H1 (cell line): ENCODE results near the gene RANGRF. TPM values are rescaled to one million over a fixed set of nuclear protein-coding genes. Genes with fewer than 3 reads are reported as not detected.
A peak's percentile ranks its signal among the peaks of the same experiment; 100 is the strongest.

Experiments
- CTCF ChIA-PET: fragments of 300-600 bp; sonication (Branson Sonifier 250); formaldehyde crosslinking; loops from one replicate; lab custom pipeline; 2021; ENCODE audit not compliant: partially characterized antibody; lab: Charles Lee
- POLR2A ChIA-PET: fragments of 300-600 bp; sonication (Branson Sonifier 250); formaldehyde crosslinking; loops from one replicate; lab custom pipeline; 2021; ENCODE audit warnings: inconsistent platforms; ENCODE audit not compliant: partially characterized antibody; lab: Charles Lee
- DNase-seq, 2 experiments: peaks; one replicate each; pipeline versions ENCODE4 v3.0.0 to v3.0.0-alpha.2; 2010 to 2022; ENCODE audit warnings: low spot score in 2 of 2, low read depth in 1 of 2, mixed read lengths in 1 of 2
- FAIRE-seq: peaks from 2 replicates; lab custom pipeline; 2011; peaks lifted over from hg19 to GRCh38; lab: Jason Lieb, UNC
- H2AFZ ChIP-seq: 2 replicates; pipeline ENCODE4 v1.8.1; 2012; ENCODE audit warnings: low read length, inconsistent platforms
- H2AK5ac ChIP-seq: 2 replicates; pipeline ENCODE4 v1.6.1; 2013; ENCODE audit warnings: low read depth, low read length
- H2BK120ac ChIP-seq: replicated peaks from 2 replicates; pipeline ENCODE3; 2013; ENCODE audit warnings: low read depth, low read length, inconsistent platforms
- H2BK12ac ChIP-seq: 2 replicates; pipeline ENCODE4 v1.6.1; 2013; ENCODE audit warnings: low read depth, low read length
- H2BK15ac ChIP-seq: 2 replicates; pipeline ENCODE4 v1.6.1; 2013; ENCODE audit warnings: low read length
- H2BK20ac ChIP-seq: 2 replicates; pipeline ENCODE4 v1.6.1; 2013; ENCODE audit warnings: low read length
- H2BK5ac ChIP-seq: 2 replicates; pipeline ENCODE4 v1.6.1; 2013; ENCODE audit warnings: low read depth, low read length
- H3K14ac ChIP-seq: 2 replicates; pipeline ENCODE4 v1.6.1; 2013; ENCODE audit warnings: inconsistent platforms; ENCODE audit not compliant: insufficient read length
- H3K18ac ChIP-seq: 2 replicates; pipeline ENCODE4 v1.6.1; 2013; ENCODE audit warnings: low read length; ENCODE audit errors: extremely low read depth
- H3K23ac ChIP-seq: 2 replicates; pipeline ENCODE4 v1.6.1; 2013; ENCODE audit warnings: inconsistent platforms; ENCODE audit not compliant: insufficient read length
- H3K23me2 ChIP-seq: 2 replicates; pipeline ENCODE4 v1.6.1; 2013; ENCODE audit warnings: low read depth, low read length
- H3K27ac ChIP-seq: 2 replicates; pipeline ENCODE4 v1.6.1; 2011; ENCODE audit warnings: low read depth, low read length, inconsistent platforms
- H3K27me3 ChIP-seq, 4 experiments: replicated peaks in 1 of 4; 1 replicate in 1 of 4; 2 replicates in 3 of 4; pipeline versions ENCODE4 v1.6.1 to v1.8.1; 2011 to 2013; ENCODE audit warnings: low read length in 3 of 4, mild to moderate bottlenecking in 3 of 4, inconsistent platforms in 2 of 4, mixed read lengths in 2 of 4, moderate library complexity in 1 of 4; ENCODE audit not compliant: control insufficient read depth in 3 of 4, insufficient read depth in 3 of 4; ENCODE audit errors: extremely low read depth in 1 of 4
- H3K36me3 ChIP-seq, 4 experiments: 2 replicates each; pipeline versions ENCODE4 v1.6.1 to v1.8.1; 2011 to 2013; ENCODE audit warnings: mild to moderate bottlenecking in 4 of 4, low read length in 3 of 4, moderate library complexity in 2 of 4, control low read depth in 1 of 4, inconsistent platforms in 1 of 4; ENCODE audit not compliant: insufficient read depth in 4 of 4, control insufficient read depth in 2 of 4
- H3K4ac ChIP-seq: replicated peaks from 2 replicates; pipeline ENCODE3; 2013; ENCODE audit warnings: low read length, low read depth, mixed read lengths, inconsistent platforms; ENCODE audit not compliant: insufficient read length
- H3K4me1 ChIP-seq, 4 experiments: replicated peaks in 1 of 4; 1 replicate in 1 of 4; 2 replicates in 3 of 4; pipeline versions ENCODE4 v1.6.1 to v1.8.1; 2011 to 2013; ENCODE audit warnings: low read length in 3 of 4, inconsistent platforms in 2 of 4, mixed read lengths in 1 of 4; ENCODE audit not compliant: insufficient read depth in 4 of 4, control insufficient read depth in 3 of 4
- H3K4me2 ChIP-seq, 2 experiments: 2 replicates each; pipeline versions ENCODE4 v1.6.1 to v1.8.1; 2011 to 2013; ENCODE audit warnings: low read depth in 2 of 2, low read length in 2 of 2, control low read depth in 1 of 2, inconsistent platforms in 1 of 2, mild to moderate bottlenecking in 1 of 2; ENCODE audit not compliant: insufficient read depth in 1 of 2
- H3K4me3 ChIP-seq, 4 experiments: fragments of 200-600, 300-600 bp in 1 of 4; sonication (generic), shearing (Covaris generic), sonication (Bioruptor Twin) in 1 of 4; 2 replicates each; pipeline versions ENCODE4 v1.5.1 to v1.8.1; 2011 to 2016; ENCODE audit warnings: low read length in 4 of 4, low read depth in 3 of 4, control low read depth in 2 of 4, inconsistent platforms in 2 of 4, mild to moderate bottlenecking in 2 of 4, mixed read lengths in 1 of 4, moderate library complexity in 1 of 4; ENCODE audit not compliant: insufficient read depth in 2 of 4; ENCODE audit errors: extremely low read depth in 1 of 4
- H3K56ac ChIP-seq: replicated peaks from 2 replicates; pipeline ENCODE3; 2013; ENCODE audit warnings: low read depth, mild to moderate bottlenecking, mixed read lengths, low read length, inconsistent platforms; ENCODE audit not compliant: insufficient read length
- H3K79me1 ChIP-seq: 2 replicates; pipeline ENCODE4 v1.6.1; 2013; ENCODE audit warnings: low read depth, low read length, control low read depth
- H3K79me2 ChIP-seq, 2 experiments: 2 replicates each; pipeline versions ENCODE4 v1.6.1 to v1.8.1; 2012 to 2013; ENCODE audit warnings: low read length in 2 of 2, mild to moderate bottlenecking in 2 of 2, inconsistent platforms in 1 of 2; ENCODE audit not compliant: insufficient read depth in 2 of 2, control insufficient read depth in 1 of 2
- H3K9ac ChIP-seq, 4 experiments: replicated peaks in 1 of 4; 1 replicate in 1 of 4; 2 replicates in 3 of 4; pipeline versions ENCODE4 v1.6.1 to v1.8.1; 2011 to 2013; ENCODE audit warnings: low read depth in 3 of 4, low read length in 3 of 4, control low read depth in 2 of 4, mild to moderate bottlenecking in 2 of 4, moderate library complexity in 2 of 4, inconsistent platforms in 1 of 4; ENCODE audit errors: extremely low read depth in 1 of 4
- H3K9me3 ChIP-seq, 2 experiments: 2 replicates each; pipeline versions ENCODE4 v1.6.1 to v1.8.1; 2012 to 2013; ENCODE audit warnings: mild to moderate bottlenecking in 2 of 2, moderate library complexity in 2 of 2, control low read depth in 1 of 2, inconsistent platforms in 1 of 2, low read depth in 1 of 2, low read length in 1 of 2, mixed read lengths in 1 of 2; ENCODE audit not compliant: insufficient read depth in 2 of 2
- H4K20me1 ChIP-seq, 2 experiments: replicated peaks in 1 of 2; 2 replicates each; pipeline versions ENCODE3 to v1.8.1; 2011 to 2013; ENCODE audit warnings: inconsistent platforms in 2 of 2, low read length in 2 of 2, mild to moderate bottlenecking in 1 of 2; ENCODE audit not compliant: insufficient read depth in 2 of 2, control insufficient read depth in 1 of 2
- H4K5ac ChIP-seq: 2 replicates; pipeline ENCODE4 v1.6.1; 2013; ENCODE audit warnings: low read length, low read depth, mixed read lengths, inconsistent platforms; ENCODE audit not compliant: insufficient read length
- H4K8ac ChIP-seq: 2 replicates; pipeline ENCODE4 v1.8.0; 2013; ENCODE audit warnings: mild to moderate bottlenecking, moderate library complexity, low read length, inconsistent platforms; ENCODE audit not compliant: insufficient read depth; ENCODE audit errors: extremely low read depth
- H4K91ac ChIP-seq: replicated peaks from 2 replicates; pipeline ENCODE3; 2013; ENCODE audit warnings: low read length, mixed read lengths, inconsistent platforms; ENCODE audit not compliant: insufficient read length
- ASH2L ChIP-seq: fragments of 200-600, 300-600 bp; sonication (generic); IDR thresholded peaks from one replicate; pipeline ENCODE4 v1.7.1; 2017; ENCODE audit warnings: low read length
- MAFK ChIP-seq: IDR thresholded peaks from 2 replicates; pipeline ENCODE4 v1.6.1; 2012; ENCODE audit warnings: low read depth, mild to moderate bottlenecking, improper control_type of control experiment, low read length
- NRF1 ChIP-seq: IDR thresholded peaks from 2 replicates; pipeline ENCODE4 v1.6.1; 2011; ENCODE audit warnings: mild to moderate bottlenecking, low read depth, low read length, improper control_type of control experiment
- whole genome bisulfite sequencing, 2 experiments: shearing (Covaris generic) in 1 of 2; methylation state at CpG; one replicate each; pipeline versions ENCODE4 v1.1.6 to v1.1.7; 2013 to 2015; ENCODE audit warnings: low lambda C conversion rate in 2 of 2, mixed read lengths in 2 of 2, inconsistent platforms in 1 of 2, low coverage in 1 of 2, missing lambda C conversion rate in 1 of 2; ENCODE audit not compliant: insufficient replicate concordance in 2 of 2, insufficient coverage in 1 of 2, insufficient read length in 1 of 2; ENCODE audit errors: extremely low coverage in 1 of 2, missing lambda C conversion rate in 1 of 2; 5-methylcytosine and 5-hydroxymethylcytosine counted together
- polyA plus RNA-seq, 7 experiments: library from polyadenylated mRNA; depleted of rRNA in 3 of 7; stranded (reverse) in 5 of 7; unstranded in 2 of 7; fragments of >200 nt in 5 of 7; fragments of 200-250 nt in 2 of 7; gene quantifications; 1 replicate in 5 of 7; 2 replicates in 1 of 7; 4 replicates in 1 of 7; pipeline versions ENCODE4 v1.2.1 to v1.2.3, GENCODE V29; 2011 to 2013; ENCODE audit warnings: missing spikeins in 2 of 7, mixed read lengths in 2 of 7
- total RNA-seq: library from RNA; stranded (reverse); fragmentation: NEBNext Ultra II Directional; extraction: Animal tissue kit (Norgen Biotek cat#: 25700); gene quantifications from 2 replicates; pipeline ENCODE4 v1.2.1, GENCODE V29; 2021
- TF ChIP-seq, protein P1 (sequence below): IDR thresholded peaks from 2 replicates; pipeline ENCODE4 v1.6.1; 2012; ENCODE audit warnings: inconsistent platforms

RANGRF gene
- total and polyA plus RNA-seq, 2 of the 8 experiments (the other 6 are each of a cell fraction or from before 2014, with no cell fraction given): 36.9 to 49.6 TPM

- Histone ChIP-seq H3K79me1 (no peaks in the 10 kb centered on the region), H3K23me2 (peaks cover 7% of the 10 kb centered on the region; the same call in 1 of the 2 replicates), H3K27me3 (no peaks in the 10 kb centered on the region), H3K36me3 (no peaks in the 10 kb centered on the region), H3K79me2 (no peaks in the 10 kb centered on the region), H4K20me1 (peaks cover 0 to 1% of the 10 kb centered on the region in 2 experiments), H3K14ac (no peak overlapping the region), H3K4me3 (peak overlapping the region; percentile 65 to 87 (median 72)), H2BK120ac (no peak overlapping the region), H2BK20ac (no peak overlapping the region), H3K18ac (no peak overlapping the region), H3K23ac (no peak overlapping the region), H3K27ac (no peak overlapping the region; the same call in 1 of the 2 replicates), H3K4me1 (peaks cover 0 to 8% (median 5%) of the 10 kb centered on the region in 4 experiments; a peak in 4 of 7 replicates), H2AK5ac (no peak overlapping the region), H3K9ac (peak overlapping the region in 3 of 4 experiments; percentile 51 to 61 (median 55); a peak in 4 of 7 replicates), H4K91ac (peak overlapping the region; percentile 36), H2BK12ac (no peak overlapping the region), H3K56ac (no peak overlapping the region), H2BK5ac (peak overlapping the region; percentile 88; the same call in 1 of the 2 replicates), H2AFZ (no peak overlapping the region; the same call in 1 of the 2 replicates), H4K5ac (peak overlapping the region; percentile 39), H2BK15ac (no peak overlapping the region), H4K8ac (peak overlapping the region; percentile 22; the same call in 1 of the 2 replicates), H3K4ac (peak overlapping the region; percentile 2), H3K4me2 (peak overlapping the region; percentile 76 to 77), H3K9me3 (no peaks in the 10 kb centered on the region)
- no peak for FAIRE-seq
- POLR2A ChIA-PET: interaction anchor here (0.9 to 66.3 kb wide), 7 partner anchors 12 to 149 kb away, joined by 3 to 1521 read pairs (median 4); partner anchors contain the start of genes CTC1, KRABD2 and PFAS
- 50% methylated on average over 19 of the region's 19 CpGs; no CpG with 5 or more reads in 1 of the 2 experiments for WGBS, 2 experiments
- CTCF ChIA-PET: interaction anchor here (1.0 kb wide), 1 partner anchor 17 kb away, joined by 5 read pairs; no protein-coding TSS in a partner anchor
- DNase-seq: no peak
- TF ChIP-seq, protein P1, sequence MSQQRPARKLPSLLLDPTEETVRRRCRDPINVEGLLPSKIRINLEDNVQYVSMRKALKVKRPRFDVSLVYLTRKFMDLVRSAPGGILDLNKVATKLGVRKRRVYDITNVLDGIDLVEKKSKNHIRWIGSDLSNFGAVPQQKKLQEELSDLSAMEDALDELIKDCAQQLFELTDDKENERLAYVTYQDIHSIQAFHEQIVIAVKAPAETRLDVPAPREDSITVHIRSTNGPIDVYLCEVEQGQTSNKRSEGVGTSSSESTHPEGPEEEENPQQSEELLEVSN: peak; percentile 36; the same call in 1 of the 2 replicates
- TF ChIP-seq MAFK (no peak), NRF1 (no peak), ASH2L (no peak)
Observed at GRCh38 chr17:8287651-8288335, 677 bp upstream of the RANGRF start.
